Stimulated activated effector memory CD8-positive, alpha-beta T cell treated with anti-CD3 and anti-CD28 coated beads, Interleukin-12 subunit alpha, Interleukin-12 subunit beta, amount 100 ng/mL, for 72 hours (primary cell): ENCODE data around the gene NFATC1.

Source experiments
- ATAC-seq: fragments of 150-1000 bp; cut with Tn5 transposase; 2 replicates; pipeline ENCODE4 v1.10.0; 2021
- DNase-seq, 2 donors: peaks; one replicate each; pipeline ENCODE4 v3.0.0; 2021 to 2022; ENCODE audit warnings: low spot score in 2 of 2
- H3K27ac Mint-ChIP-seq: one replicate; pipeline ENCODE4 v1.8.0; 2022; ENCODE audit warnings: mild to moderate bottlenecking, mixed read lengths
- H3K36me3 Mint-ChIP-seq: one replicate; pipeline ENCODE4 v1.8.0; 2022; ENCODE audit warnings: mild to moderate bottlenecking, mixed read lengths
- H3K4me1 Mint-ChIP-seq: one replicate; pipeline ENCODE4 v1.8.0; 2022; ENCODE audit warnings: mixed read lengths
- H3K4me3 Mint-ChIP-seq: one replicate; pipeline ENCODE4 v1.8.0; 2022; ENCODE audit warnings: mild to moderate bottlenecking, mixed read lengths
- H3K9me3 Mint-ChIP-seq: one replicate; pipeline ENCODE4 v1.8.0; 2022; ENCODE audit warnings: mixed read lengths

The NFATC1 gene

GRCh38 chr18:79560861-79561210 lies 165.1 kb downstream of the NFATC1 start:
- H3K9me3 Mint-ChIP-seq, result no peaks in the 10 kb centered on the region
- ATAC-seq (no peak), DNase-seq (no peak)
- H3K4me3 Mint-ChIP-seq, result no peak overlapping the region
- H3K27ac Mint-ChIP-seq, result no peak overlapping the region
- peaks cover 7% of the 10 kb centered on the region for H3K4me1 Mint-ChIP-seq
- H3K36me3 Mint-ChIP-seq, result no peaks in the 10 kb centered on the region

GRCh38 chr18:79563949-79564348 lies 168.2 kb downstream of the NFATC1 start:
- ATAC-seq (no peak), DNase-seq (no peak)
- H3K9me3 Mint-ChIP-seq, result no peaks in the 10 kb centered on the region
- no peak overlapping the region for H3K4me3 Mint-ChIP-seq
- no peak overlapping the region for H3K27ac Mint-ChIP-seq
- no peaks in the 10 kb centered on the region for H3K36me3 Mint-ChIP-seq
- H3K4me1 Mint-ChIP-seq, result peaks cover 7% of the 10 kb centered on the region

GRCh38 chr18:79564441-79564840 lies 168.7 kb downstream of the NFATC1 start:
- H3K36me3 Mint-ChIP-seq, result no peaks in the 10 kb centered on the region
- DNase-seq, result no peak
- H3K4me3 Mint-ChIP-seq, result no peak overlapping the region
- H3K4me1 Mint-ChIP-seq, result peaks cover 7% of the 10 kb centered on the region
- ATAC-seq, result no peak
- H3K9me3 Mint-ChIP-seq, result no peaks in the 10 kb centered on the region
- no peak overlapping the region for H3K27ac Mint-ChIP-seq

DNA sequence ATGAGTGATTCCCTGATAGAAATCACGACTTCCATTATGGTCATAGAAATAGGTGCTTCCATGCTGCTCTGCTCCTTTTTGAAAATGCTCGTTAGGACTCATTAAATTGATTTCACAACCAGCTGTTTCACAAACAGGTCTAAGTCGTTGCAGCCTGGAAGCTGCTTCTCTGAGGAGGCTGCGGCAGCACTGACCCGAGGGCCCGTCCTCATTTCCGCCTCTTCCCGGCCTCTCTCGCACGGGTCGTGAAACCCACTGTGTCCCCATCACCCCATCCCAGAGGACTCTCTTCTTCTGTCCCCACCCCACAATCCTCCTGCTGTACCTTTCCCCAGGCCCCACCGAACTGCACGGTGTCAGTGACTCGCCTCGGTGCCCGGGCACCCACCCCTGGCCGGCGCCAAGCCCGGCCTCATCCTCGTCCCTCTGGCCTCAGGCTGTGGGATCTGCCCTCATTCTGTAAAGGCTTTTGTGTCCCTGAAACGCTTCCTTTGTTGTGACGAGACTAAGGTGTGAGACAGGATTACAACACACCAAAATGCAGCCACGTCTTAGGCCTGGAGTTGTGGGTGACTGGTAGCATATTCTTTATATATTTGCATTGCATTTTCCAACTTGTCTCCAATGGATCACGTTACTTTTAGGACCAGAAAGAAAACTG lies 171.2 kb downstream of the NFATC1 start:
- Mint-ChIP-seq H3K4me1 (no peaks in the 10 kb centered on the region), H3K27ac (no peak overlapping the region), H3K36me3 (no peaks in the 10 kb centered on the region), H3K9me3 (no peaks in the 10 kb centered on the region), H3K4me3 (no peak overlapping the region)
- DNase-seq, result no peak
- no peak for ATAC-seq

- no peaks in the 10 kb centered on the region for H3K4me1 Mint-ChIP-seq
- DNase-seq, result no peak
These were observed 171.9 kb downstream of the NFATC1 start for GRCh38 chr18:79567481-79568147.

DNA sequence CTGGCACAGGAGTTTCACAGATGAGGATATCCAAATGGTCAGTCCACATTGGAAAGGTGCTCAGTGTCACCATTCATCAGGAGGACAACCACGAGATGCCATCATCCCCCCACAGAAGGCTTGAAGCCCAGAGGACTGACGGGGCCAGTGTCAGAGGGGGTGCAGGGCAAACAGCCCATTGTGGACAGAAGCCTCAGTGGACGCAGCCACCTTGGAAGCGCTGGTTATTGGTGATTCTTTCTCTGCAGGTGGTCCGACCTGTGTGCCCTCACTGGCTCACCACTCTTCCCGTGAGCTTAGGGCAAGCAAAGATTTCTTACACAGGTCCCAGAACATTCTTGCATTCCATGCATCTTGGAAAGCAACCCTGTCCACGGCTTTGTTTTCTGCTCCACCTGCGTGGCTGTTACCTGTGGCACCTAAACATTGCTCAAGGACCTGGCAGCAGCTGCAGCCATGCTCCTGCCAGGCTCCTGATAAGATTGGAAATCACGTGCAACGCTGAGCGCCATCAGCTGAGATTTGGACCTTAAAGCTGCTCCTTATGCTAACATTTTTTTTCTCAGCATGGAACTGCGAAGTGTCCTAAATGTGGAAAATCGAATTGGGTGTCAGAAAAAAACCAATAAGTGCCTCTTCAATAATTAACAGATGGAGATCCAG lies 172.9 kb downstream of the NFATC1 start:
- H3K27ac Mint-ChIP-seq, result no peak overlapping the region
- peaks cover 11% of the 10 kb centered on the region for H3K9me3 Mint-ChIP-seq
- DNase-seq (no peak), ATAC-seq (no peak)
- no peaks in the 10 kb centered on the region for H3K4me1 Mint-ChIP-seq
- H3K36me3 Mint-ChIP-seq, result no peaks in the 10 kb centered on the region
- H3K4me3 Mint-ChIP-seq, result no peak overlapping the region

More at GRCh38 chr18:79567481-79568147, 171.9 kb downstream of the NFATC1 start:
- no peak overlapping the region for H3K27ac Mint-ChIP-seq
- peaks cover 3% of the 10 kb centered on the region for H3K9me3 Mint-ChIP-seq
- H3K36me3 Mint-ChIP-seq, result no peaks in the 10 kb centered on the region
- ATAC-seq, result no peak
- no peak overlapping the region for H3K4me3 Mint-ChIP-seq

DNA sequence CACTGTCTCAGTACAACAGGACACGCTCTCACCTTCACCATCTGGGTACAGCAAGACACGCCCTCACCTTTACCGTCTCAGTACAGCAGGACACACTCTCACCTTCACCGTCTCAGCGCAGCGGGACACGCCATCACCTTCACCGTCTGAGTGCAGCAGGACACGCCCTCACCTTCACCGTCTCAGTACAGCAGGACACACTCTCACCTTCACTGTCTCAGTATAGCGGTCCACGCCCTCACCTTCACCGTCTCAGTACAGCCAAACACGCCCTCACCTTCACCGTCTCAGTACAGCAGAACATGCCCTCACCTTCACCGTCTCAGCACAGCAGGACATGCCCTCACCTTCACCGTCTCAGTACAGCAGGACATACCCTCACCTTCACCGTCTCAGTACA lies 174.0 kb downstream of the NFATC1 start:
- Mint-ChIP-seq H3K4me3 (no peak overlapping the region), H3K36me3 (no peaks in the 10 kb centered on the region), H3K9me3 (peaks cover 12% of the 10 kb centered on the region), H3K4me1 (no peaks in the 10 kb centered on the region), H3K27ac (no peak overlapping the region)
- no peak for DNase-seq
- no peak for ATAC-seq

- H3K4me3 Mint-ChIP-seq, result no peak overlapping the region
- no peak for DNase-seq
- H3K27ac Mint-ChIP-seq, result no peak overlapping the region
- ATAC-seq, result peak; percentile 48
- H3K4me1 Mint-ChIP-seq, result no peaks in the 10 kb centered on the region
- H3K9me3 Mint-ChIP-seq, result peaks cover 12% of the 10 kb centered on the region
- no peaks in the 10 kb centered on the region for H3K36me3 Mint-ChIP-seq
These were observed 174.8 kb downstream of the NFATC1 start for GRCh38 chr18:79570266-79571201.

DNA sequence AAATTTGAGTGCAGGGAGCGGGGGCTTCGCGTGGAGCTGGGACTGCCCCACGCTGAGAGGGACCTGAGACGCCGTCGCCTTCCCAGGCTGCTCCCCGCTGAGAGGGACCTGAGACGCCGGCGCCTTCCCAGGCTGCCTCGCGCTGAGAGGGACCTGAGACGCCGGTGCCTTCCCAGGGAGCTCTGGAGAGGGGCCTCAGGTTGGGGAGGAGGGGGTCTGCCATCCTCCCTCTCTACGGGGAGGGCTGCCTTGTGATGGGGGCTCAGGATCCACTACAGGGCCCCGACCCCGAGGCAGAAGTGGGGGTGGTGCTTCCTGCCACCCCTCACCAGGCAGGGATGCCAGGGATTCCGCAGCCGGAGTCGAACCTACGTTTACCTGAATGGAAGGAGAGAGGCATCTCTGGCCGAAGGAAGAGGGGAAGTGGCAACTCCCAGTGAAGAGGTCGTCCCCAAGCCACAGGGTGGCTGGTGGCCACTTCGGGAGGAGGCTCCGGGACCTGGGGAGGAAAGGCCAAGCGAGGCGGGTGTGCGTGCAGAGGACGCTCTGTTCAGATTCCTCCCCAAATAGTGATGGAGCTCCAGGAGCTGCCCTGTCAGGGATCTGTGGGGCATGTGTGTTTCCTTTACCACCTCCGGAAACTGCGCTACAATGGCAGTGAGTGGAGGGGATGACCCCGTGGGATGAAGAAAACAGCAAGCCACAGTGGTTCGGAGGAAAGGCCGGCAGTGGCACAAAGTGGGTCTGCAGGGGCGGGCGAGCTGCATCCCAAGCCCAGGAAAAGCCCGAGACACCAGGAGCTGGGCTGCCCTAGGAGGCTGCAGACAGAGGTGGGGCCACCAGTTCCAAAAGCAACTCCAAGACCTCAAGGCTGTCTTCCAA lies 175.7 kb downstream of the NFATC1 start:
- no peak overlapping the region for H3K4me3 Mint-ChIP-seq
- no peaks in the 10 kb centered on the region for H3K36me3 Mint-ChIP-seq
- peaks cover 12% of the 10 kb centered on the region for H3K9me3 Mint-ChIP-seq
- ATAC-seq, result no peak
- no peak for DNase-seq
- H3K4me1 Mint-ChIP-seq, result no peaks in the 10 kb centered on the region
- no peak overlapping the region for H3K27ac Mint-ChIP-seq

DNA sequence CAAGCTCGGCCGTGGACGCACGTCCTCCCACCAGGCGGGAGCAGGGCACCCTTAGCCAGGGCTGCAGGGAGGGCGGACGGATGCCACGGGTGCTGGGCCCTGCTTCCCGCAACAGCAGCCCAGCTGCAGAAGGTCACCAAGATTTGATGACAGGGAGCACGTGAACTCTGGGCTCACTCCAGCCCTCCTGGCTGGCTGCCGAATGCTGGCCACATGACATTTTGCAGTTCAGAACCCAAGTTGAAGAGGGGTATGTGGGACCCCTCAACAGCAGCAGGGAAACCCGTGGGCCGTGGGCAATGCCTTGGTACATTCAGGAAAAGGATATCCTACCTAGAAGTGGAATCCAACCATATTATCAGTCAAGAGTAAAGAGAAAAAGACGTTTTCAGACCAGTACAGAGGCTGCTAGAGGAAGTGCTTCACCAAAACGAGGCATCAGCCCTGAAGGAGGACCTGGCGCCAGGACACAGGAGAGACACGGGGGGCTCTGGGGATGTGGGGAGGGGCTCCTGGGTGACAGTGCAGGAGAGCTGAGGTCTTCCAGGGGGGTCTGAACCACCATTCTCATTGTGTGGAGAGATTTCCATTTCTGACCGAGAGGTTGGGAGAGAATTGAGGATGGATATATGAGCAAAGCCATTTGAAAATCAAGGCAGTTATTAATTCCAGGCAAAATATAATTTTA lies 176.5 kb downstream of the NFATC1 start:
- DNase-seq (no peak), ATAC-seq (no peak)
- no peak overlapping the region for H3K4me3 Mint-ChIP-seq
- H3K4me1 Mint-ChIP-seq, result no peaks in the 10 kb centered on the region
- peaks cover 12% of the 10 kb centered on the region for H3K9me3 Mint-ChIP-seq
- no peak overlapping the region for H3K27ac Mint-ChIP-seq
- no peaks in the 10 kb centered on the region for H3K36me3 Mint-ChIP-seq

DNA sequence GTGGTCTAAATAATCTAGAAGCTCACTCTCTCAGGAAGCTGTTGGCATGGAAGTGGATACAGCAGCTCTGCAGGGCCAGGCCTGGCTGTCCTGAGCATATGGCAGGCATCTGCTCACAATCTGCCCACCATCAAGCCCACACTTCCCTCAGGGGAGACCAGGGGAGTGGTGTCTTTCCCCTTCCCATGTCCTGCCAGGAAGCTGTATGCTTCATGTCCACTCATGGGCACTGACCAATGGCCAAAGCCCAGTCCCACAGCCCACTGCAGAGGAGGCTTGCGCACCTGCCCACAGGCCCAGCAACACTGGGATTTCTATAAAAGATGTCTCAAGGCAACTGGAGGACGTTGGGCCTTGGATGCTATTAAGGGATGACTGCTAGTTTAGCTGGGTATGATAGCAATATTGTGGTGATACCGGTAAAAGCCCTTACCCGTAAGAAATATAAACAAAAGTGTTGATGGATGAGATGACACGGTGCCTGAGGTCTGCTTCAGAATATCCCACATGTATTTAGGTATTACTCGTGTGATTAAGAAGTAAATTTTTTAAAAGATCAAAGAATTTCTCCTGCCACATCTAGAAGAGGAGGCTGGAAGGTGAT lies 177.2 kb downstream of the NFATC1 start:
- DNase-seq, result no peak
- Mint-ChIP-seq H3K9me3 (peaks cover 12% of the 10 kb centered on the region), H3K4me3 (no peak overlapping the region), H3K36me3 (no peaks in the 10 kb centered on the region), H3K4me1 (no peaks in the 10 kb centered on the region), H3K27ac (no peak overlapping the region)
- ATAC-seq, result no peak

- no peak overlapping the region for H3K27ac Mint-ChIP-seq
- no peak overlapping the region for H3K4me3 Mint-ChIP-seq
- DNase-seq (no peak), ATAC-seq (no peak)
- H3K4me1 Mint-ChIP-seq, result no peaks in the 10 kb centered on the region
- H3K36me3 Mint-ChIP-seq, result no peaks in the 10 kb centered on the region
- peaks cover 12% of the 10 kb centered on the region for H3K9me3 Mint-ChIP-seq
These were observed 178.3 kb downstream of the NFATC1 start for GRCh38 chr18:79573921-79574491.

DNA sequence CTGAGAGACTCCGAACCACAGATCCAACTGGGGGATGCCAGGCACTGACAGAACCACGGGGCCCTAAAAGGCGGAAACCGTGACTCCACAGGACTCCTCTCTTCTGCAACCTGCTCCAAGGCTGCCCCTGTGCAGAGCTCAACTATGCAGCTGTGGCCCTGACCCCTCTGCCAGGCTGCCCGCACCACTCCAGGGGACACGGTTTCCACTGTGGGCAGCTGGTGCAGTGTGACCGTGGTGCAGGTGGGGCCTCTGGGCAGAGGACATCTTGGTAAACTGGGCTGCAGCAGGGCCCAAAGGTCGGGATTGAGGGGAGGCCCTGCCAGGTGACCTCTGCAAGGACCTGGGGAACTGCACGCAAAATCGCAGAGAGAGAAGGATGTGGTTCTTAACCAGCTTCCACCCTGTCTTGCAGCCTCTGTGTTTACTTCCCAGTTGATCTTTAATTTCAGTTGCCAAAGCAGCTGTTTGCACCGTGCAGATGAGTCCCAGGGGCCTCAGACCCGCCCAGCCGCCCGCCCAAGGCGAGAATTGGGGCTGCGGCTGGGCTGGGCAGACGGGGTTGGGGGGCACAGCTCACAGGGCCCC lies 179.3 kb downstream of the NFATC1 start:
- Mint-ChIP-seq H3K4me3 (no peak overlapping the region), H3K9me3 (peaks cover 12% of the 10 kb centered on the region), H3K36me3 (no peaks in the 10 kb centered on the region), H3K4me1 (no peaks in the 10 kb centered on the region), H3K27ac (no peak overlapping the region)
- DNase-seq, result no peak
- ATAC-seq, result no peak
